VCaP (cell line): Measurements from ENCODE around the gene RASA3.

Source experiments
- H3K27ac ChIP-seq: fragments of 450-650 bp; 2 replicates; pipeline ENCODE4 v1.5.1; 2017
- TF ChIP-seq, protein P1 (sequence below): fragments of 450-650 bp; conservative IDR thresholded peaks from 2 replicates; pipeline ENCODE4 v1.5.1; 2017; ENCODE audit warnings: mild to moderate bottlenecking, moderate library complexity

Gene RASA3

DNA sequence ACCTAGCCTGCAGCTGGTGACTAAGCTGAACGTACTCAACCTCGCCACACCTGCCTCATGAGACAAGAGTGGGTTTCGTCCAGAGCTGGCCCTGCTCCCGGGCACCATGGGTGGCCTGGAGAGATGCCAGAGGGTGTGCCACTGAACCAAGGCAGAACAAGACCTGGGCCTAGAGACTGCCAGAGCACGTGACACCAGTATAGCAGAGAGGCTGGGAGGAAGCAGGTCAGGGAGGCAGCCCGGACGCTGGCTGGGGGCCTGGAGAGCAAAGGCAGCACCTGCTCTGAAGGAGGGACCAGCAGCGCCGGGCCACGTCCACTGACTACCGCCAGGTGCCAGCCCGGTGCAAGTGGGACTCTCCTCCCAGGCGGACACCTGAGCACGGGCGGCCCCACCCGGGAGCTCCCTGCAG is 151.2 kb downstream of the RASA3 start:
- TF ChIP-seq, protein P1, sequence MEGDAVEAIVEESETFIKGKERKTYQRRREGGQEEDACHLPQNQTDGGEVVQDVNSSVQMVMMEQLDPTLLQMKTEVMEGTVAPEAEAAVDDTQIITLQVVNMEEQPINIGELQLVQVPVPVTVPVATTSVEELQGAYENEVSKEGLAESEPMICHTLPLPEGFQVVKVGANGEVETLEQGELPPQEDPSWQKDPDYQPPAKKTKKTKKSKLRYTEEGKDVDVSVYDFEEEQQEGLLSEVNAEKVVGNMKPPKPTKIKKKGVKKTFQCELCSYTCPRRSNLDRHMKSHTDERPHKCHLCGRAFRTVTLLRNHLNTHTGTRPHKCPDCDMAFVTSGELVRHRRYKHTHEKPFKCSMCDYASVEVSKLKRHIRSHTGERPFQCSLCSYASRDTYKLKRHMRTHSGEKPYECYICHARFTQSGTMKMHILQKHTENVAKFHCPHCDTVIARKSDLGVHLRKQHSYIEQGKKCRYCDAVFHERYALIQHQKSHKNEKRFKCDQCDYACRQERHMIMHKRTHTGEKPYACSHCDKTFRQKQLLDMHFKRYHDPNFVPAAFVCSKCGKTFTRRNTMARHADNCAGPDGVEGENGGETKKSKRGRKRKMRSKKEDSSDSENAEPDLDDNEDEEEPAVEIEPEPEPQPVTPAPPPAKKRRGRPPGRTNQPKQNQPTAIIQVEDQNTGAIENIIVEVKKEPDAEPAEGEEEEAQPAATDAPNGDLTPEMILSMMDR: no peak
- H3K27ac ChIP-seq: no peak overlapping the region

- no peak overlapping the region for H3K27ac ChIP-seq
- TF ChIP-seq, protein P1: no peak
Observed at GRCh38 chr13:113980489-113981064, 151.8 kb downstream of the RASA3 start.

- H3K27ac ChIP-seq: no peak overlapping the region
- TF ChIP-seq, protein P1: no peak
Observed at GRCh38 chr13:113979791-113980471, 152.5 kb downstream of the RASA3 start.

DNA sequence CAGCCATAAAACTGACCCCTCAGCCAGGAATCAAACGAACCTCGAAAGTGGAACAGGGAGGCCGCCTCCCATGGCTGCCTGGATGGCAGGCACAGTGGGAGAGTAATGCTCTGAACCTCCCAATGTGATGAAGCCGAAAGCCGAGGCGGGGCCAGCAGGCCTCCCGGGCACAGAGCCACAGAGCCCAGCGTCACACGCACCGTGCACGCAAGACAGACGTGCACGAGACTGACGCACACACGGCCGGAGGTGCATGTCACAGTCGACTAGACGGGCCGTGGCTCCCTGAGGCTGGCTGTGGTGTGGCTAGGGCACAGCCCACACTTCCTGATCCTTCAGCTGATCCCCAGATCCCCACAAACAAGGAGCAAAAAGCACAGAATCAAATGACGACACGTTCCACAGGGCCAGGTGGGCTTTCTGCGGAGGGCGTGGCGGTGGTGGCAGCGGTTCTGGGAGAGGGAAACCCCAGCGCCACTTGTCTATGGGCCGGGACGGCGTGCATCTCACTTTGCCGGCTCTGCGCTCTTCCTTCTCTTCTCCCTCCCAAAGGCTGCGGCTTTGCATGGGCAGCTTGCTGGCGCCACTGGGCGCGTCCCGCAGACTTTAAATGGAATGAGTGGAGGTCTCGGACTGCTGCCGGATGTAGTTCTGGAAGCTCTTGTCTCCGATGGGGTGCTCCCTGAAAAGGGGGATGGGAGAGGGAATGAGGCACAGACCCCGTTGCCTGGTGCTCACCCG is 153.5 kb downstream of the RASA3 start:
- no peak overlapping the region for H3K27ac ChIP-seq
- TF ChIP-seq, protein P1: no peak

- H3K27ac ChIP-seq: no peak overlapping the region
- TF ChIP-seq, protein P1: no peak
Observed at GRCh38 chr13:113977976-113978375, 154.4 kb downstream of the RASA3 start.

- H3K27ac ChIP-seq: no peak overlapping the region
Observed at GRCh38 chr13:113976711-113977684, 155.4 kb downstream of the RASA3 start.

More at GRCh38 chr13:113976711-113977684, 155.4 kb downstream of the RASA3 start:
- TF ChIP-seq, protein P1: no peak
